HuH-7 (cell line): ENCODE results near the gene SMG6.
A peak's percentile ranks its signal among the peaks of the same experiment; 100 is the strongest.
"Not testable (repeated sequence)": the region's sequence is repeated elsewhere in the genome, so short reads cannot be mapped to it uniquely, and the experiment has no call there.

Experiments
- DNase-seq: peaks from one replicate; pipeline ENCODE4 v3.0.0; 2011; ENCODE audit warnings: low spot score

The SMG6 gene

DNA sequence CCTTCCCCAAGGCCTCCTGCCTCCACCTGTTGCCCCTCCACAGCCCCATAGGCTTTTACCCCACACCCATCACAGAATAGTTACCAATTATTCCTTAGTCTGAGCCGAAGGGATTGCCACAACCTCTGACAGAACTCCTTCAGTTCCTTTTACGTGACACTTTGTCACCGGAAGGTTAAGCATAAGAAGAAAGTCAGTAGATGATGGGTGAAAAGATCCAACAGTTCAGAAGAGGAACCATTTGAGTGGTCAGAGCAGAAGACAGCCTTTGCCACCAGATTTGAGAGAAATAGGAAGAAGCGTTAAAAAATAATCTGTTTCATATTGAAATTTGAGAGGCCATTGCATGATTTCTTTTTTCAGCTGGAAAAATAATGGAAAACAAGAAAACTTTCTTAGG lies 1.3 kb upstream of the SMG6 start:
- DNase-seq = no peak

DNA sequence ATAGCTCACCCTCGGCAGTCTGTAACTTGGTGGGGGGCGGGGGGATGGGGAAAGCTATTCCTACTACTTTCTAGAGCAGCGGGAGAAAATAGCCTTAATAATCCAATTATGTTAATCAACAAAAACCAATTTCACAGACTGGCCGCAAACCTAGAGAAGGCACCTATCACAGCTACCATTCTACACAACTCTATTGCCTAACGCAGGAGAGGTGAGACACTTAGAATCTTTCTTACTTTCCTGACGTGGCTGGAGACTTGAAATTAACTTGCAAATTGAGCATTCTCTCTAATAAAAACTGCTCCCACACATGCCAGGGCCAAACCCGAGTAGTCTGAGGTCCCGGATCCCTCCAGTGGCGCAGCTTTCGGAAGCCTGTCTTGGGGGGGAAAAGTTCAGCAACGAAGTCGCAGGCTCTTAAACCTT lies 794 bp downstream of the SMG6 start:
- no peak for DNase-seq

DNA sequence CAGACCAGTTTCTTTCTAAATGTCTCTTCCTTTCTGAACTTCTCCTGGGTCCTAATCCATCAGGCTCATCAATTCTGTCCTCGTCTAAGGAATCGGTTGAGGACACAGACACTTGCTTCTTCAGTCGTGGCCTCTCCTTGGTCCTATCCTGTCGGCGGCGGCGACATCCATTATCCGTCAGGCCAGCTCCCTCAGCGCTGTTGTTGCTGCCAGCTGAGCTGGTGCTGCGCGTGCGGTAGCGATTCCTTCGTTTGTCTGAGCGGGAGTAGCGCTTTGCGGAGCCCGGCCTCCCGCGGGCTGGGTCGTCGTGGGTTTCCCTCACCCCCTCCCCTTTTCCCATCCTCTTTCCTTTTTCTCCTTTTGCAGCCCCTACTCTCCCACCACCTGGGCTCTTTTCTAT lies 3.8 kb downstream of the SMG6 start:
- DNase-seq = no peak

DNA sequence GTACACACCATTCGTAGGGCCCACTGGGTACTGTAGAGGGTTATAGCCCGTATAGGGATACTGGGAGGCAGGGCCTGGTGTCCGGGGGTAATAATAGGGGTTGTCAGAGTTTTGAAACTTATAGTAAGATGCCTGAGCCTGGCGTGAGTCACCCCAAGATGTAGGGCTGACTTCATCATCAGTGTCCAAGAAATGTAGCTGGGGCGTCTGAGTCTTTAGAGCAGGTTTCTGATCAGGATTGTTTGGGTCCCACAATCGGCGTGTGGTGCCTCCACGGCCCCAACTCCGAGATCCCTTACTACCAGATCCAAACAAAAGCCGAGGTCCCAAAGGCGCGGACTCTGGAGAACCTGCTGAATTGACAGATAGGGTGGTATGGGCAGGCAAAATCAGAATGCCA lies 4.4 kb downstream of the SMG6 start:
- no peak for DNase-seq

DNA sequence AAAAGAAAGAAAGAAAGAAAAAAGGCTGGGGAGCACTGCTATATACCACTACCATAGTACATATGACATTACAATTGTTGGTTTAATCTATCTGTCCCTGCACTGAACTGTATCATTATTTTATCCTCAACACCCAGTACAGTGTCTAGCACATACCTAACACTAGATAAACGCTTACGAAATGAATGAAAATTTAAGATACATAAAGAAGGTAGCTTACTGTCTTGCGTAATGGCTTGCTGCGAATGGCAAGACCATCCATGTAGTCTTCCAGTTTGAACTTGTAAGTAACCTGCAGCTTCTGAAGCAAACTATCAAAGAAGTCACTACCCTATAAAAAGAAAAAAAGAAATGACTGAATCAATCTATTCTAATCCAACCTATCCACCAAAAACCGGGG lies 6.6 kb downstream of the SMG6 start:
- DNase-seq = no peak

DNA sequence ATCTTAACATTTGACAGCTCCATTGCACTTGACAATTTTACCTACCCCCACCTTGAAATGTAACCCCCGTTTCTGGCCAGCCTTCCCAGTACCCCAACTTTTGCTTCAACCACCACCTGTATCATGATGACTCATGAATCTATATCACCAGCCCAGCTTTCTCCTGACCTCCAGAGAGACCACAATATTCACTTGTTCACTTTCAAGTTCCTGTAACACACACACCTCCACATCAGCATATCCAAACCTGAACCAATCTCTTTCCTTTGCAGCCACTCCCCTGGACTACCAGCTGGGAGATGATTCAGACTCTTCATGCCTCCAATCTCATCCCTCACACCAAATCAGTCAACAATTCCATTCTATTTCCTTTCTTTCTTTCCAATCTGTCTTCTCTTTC lies 8.0 kb downstream of the SMG6 start:
- DNase-seq = no peak

DNA sequence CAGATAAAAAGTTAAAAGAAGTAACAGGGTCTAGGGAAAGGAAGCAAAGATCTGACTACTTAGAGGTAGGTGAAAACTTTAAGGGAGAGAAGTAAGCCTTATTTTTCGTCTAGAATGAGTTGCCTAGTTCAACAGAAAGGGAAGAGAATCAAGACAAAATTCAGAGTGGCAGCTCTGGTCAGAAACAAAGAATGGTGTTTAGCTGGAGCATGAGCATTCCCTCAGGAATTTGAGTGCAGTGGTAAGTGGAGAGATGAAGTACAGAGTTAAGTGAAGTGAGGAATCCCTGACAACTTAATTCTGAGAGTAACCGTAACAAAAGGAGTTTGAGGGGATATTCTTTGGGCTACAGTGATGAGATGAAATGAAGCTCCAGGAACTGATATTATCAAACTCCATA lies 11.5 kb downstream of the SMG6 start:
- no peak for DNase-seq

DNA sequence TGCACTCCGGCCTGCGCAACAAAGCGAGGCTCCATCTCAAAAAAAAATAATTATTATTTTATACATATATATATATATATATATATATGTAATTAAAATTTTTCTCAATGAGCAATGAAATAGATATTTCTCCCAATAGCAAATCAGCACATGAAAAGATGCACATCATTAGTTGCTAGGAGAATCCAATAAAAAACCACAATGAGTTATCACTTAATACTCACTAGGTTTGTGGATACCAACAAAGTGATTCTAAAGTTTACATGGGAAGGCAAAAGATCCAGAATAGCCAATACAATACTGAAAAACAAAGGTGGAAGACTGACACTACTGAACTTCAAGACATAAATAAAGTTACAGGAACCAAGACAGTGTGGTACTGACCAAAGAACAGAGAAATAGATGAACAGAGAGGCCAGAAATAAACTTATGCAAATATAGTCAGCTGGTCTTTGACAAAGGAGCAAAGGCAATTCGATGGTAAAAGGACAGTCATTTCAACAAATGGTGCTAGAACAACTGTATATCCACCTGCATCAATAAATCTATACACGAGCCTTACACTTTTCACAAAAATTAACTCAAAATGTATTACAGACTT lies 13.6 kb downstream of the SMG6 start:
- DNase-seq = no peak

DNA sequence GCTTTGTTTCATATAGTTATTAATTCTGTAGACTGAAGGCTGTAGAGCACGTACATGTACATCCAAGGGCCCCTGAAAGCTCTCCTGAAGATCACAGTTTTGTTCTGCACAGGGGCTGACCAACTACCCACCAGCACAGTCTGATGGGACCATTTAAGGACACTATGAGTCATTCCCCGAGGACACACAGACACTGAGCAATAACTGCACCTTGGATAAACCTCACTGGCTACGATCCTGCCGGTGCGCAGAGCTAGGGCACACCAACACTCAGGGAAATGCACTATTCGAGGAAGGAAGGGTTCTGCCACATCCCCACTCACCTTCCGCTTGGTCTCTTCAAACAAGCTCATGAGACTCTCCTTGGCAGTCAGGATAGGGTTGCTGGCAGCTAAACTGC lies 20.3 kb downstream of the SMG6 start:
- no peak for DNase-seq

DNA sequence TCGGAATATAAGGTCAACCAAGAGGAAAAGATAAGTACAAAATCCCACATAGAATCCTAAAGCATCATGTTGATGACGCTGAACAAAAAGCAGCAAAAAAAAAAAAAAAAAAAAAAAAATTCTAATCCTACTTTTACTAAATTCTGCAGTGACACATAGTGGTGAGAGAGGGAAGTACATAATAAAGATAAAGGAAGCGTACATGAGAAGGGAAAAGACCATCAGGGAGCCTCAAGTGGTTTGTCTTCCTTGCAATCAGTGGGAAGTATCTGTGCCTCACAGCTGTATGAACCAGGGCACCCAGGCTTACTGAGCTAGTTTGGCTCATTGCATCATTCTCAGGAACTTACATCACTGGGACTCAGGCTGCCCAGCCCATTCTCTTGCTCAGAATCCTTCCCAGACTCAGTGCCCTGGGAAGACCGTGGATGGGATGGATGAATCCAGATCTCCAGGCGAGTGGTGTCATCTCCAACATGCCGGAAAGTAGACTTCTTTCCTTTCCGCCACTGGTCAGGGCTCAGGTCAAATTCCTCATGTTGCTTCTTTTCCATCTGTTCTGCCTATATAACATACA lies 21.2 kb downstream of the SMG6 start:
- peak; percentile 39 for DNase-seq

DNA sequence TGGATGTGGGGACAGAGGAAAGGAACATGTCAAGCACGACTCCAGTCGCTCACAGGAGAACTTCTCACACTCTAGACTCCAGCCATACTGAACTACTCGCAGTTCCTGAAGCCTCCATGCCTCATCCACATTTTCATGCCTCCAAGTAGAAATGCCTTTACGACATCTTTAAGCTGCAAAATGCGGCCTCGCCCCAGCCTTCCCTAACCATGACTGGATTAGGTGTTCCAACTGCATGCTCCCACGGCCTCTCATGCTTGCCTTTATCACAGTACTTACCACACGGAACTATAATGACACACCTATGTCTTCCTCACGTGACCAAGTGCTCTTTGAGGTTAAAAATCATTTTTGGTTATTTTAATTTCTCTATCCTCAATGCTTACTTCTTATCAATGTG lies 23.9 kb downstream of the SMG6 start:
- DNase-seq = no peak

DNA sequence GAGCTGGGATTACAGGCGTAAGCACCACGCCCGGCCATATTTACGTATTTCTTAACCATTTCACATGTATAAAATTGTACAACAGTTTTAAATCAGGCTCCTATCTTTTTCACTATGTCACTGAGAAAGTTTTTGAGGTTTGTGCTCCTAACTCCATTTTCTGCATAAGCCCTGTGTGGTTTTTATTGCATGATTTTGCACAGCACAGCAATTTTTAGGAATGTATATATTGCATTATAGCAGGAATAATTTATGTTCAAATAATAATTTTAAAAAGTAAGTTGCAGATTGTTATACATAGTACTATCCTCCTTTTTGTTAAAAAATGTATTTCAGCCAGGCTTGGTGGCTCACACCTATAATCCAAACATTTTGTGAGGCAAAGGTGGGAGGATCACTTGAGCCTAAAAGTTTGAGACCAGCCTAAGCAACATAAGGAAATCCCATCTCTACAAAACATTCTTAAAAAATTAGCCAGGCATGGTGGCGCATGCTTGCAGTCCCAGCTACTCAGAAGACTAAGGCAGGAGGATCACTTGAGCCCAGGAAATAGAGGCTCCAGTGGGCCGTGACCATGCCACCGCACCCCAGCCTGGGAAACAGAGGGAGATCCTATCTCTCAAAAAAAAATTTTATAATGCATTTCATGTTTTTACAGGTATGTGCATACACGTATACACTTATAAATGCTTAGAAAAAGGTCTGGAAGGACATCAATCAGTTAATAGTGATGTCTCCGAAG lies 26.0 kb downstream of the SMG6 start:
- DNase-seq = no peak

DNA sequence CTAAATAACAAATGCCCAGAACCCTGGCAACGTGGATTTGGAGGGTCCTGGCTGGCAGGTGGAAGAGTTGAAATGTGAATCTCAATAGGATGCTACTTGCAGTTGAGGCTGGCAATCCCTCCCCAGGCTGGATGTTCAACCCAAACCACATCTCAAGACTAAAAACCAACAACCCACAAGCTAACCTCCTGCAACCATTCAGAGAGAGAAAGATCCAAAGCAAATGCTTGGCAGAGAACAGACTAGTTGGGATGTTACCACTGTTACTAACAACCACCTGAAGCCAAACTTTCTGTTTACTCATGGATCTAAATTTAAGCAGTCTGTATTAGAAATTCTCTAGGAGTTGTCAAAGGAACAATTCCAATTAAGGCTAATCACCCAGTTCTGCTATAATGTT lies 27.9 kb downstream of the SMG6 start:
- DNase-seq = no peak

DNA sequence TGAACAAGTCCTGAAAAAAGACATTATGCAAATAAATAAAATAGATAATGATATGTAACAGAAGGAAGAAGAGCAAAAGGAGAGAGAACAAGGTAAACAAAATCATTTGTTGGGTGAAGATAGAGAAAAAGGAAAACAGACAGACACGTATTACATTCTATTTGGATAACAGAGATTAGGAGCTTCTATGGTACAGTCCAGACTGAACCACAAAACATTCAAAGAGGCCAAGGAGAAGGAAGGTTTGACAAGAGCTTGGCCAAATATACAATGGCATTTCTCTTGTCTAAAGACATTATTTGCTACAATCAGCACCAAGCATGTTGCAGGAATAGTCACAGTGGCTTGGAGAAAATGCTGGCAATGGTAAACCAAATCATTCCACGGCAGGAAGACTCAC lies 29.2 kb downstream of the SMG6 start:
- DNase-seq = no peak

DNA sequence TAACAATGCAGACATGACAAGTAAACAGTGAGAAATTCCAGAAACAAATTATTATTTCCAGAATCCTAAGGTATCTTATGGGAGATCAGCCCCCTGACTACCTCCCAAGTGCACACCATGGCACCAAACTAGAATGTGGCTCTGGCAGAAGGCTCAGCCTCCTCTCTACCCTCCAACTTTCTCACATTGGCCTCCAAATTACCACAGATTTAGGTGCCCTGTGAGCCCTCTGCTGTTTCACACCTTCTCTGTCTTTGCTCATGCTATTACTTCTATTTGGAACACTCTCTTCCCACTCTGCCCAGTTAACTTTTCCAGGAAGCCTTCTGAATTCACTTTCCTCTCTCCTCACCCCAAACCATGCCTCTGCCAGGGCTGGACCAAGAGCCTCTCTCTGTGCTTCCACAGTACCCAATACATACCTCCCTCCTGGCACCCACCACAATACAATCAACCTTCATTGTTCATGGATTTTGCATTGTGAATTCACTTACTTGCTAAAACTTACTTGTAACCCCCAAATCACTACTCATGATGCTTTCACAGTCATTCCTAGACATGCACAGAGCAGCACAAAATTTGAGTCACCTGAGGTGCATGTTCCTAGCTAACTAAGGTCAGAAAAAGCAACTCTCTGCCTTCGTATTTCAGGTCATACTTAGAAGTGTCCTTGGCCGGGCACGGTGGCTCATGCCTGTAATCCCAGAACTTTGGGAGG lies 31.4 kb downstream of the SMG6 start:
- no peak for DNase-seq

DNA sequence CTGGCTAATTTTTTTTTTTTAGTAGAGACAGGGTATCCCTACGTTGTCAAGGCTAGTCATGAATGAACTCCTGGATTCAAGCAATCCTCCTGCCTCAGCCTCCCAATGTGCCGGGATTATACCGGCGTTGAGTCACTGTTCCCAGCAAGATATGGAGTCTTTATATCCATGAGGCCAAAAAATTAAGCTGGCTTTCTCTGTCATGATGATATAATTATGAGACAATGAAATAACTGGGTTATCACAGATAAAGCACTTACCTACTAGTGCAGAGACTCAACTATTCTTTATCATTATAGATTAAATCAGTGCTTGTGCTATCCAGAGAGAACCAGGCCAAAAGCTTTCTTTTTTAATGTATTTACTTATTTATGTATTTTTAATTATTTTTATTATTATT lies 36.2 kb downstream of the SMG6 start:
- no peak for DNase-seq

DNA sequence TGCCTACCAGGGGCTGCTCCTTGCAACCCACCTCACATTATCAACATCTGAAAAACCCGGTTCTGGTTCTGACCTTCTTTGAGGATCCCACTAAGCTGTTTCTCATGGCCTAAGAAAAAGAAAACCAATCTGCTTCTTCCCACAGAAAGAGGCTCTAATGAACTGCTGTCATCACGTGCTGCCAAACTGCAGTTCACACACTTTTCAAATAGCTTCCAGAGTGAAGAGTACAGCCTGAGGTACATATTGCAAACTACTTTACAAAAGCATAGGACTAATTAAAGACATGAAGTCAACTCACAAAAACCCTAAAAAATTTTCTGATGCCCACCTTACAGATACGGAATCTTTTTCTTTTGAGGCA lies 36.7 kb downstream of the SMG6 start:
- DNase-seq = no peak

DNA sequence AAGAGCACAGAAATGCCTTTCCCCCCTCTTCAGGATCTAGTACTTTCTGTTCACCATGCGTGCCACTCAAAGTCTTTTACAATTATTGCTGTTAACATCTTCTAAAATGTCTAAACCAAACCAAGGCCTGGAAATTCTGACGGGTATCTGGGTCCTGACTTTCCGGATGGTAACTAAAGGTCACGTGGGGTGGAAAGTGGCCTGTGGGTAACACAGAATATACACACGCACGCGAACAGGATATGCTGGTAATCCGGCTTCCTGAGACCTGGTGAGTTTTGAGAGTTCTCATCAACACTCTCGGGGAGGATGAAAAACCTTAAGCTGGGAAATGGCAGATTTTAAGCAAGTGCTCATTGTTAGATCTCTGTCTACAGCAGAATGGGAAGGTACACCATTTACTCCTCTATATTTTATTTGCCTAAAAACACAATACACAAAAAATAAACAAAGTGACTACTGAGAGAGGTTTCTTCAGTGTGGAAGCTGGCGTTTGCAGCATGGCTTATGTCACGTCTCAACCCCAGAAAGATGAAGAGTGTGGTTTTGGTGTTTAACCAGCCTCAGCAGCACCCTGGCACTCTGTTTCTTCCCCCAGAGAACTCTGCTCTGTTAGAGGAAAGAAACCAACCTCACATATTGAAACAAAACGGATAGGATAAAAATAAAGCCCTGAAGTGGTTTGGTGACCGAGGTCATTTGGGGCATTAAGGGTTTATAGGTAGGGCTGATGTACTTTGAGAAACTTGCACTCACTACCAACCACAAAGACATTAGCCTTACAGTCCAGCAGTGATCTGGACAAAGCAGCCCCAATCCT lies 37.3 kb downstream of the SMG6 start:
- DNase-seq = no peak

DNA sequence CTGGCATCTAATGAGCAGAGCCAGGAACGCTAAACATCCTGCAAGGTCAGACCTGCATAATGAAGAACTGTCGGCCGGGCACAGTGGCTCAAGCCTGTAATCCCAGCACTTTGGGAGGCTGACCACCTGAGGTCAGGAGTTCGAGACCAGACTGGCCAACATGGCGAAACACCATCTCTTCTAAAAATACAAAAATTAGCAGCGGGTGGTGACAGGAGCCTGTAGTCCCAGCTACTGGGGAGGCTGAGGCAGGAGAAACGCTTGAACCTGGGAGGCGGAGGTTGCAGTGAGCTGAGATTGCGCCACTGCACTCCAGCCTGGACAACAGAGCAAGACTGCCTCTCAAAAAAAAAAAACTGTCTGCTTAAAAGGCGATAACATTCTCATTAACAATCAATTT lies 38.4 kb downstream of the SMG6 start:
- DNase-seq = not testable (repeated sequence)

DNA sequence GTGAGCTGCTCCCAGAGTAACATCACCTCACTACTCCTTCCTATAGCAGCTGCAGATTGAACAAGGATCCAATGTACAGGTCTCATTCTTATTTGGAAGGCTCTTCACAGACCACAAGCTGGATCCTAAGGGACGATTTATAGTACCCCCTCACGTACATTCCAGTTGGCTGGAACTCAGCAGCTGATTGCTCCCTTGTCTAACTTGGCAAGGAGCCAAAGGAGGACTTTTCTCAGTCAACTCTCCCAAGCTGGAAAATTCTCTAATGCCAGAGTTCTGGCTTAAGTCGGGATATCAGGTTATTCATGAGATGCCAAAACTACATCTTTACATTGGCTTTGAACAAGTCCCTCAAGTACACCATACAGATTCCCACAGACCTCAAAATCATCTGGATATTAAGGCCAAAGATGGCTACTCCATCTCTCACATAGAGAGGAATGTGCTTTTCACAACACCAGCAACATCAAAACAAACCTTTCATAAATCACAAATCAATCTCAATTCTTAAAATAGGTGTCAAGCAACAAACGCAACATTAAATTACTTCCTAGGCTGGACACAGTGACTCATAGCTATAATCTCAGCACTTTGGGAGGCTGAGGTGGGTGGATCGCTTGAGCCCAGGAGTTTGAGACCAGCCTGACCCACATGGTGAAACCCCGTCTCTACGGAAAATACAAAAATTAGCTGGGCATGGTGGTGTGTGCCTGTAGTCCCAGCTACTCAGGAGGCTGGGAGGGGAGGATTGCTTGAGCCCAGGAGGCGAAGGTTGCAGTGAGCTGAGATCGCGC lies 39.3 kb downstream of the SMG6 start:
- DNase-seq = no peak
